Keratinocyte (primary cell): Measurements from ENCODE around the gene SNN. TPM values are rescaled to one million over a fixed set of nuclear protein-coding genes. Genes with fewer than 3 reads are reported as not detected.

ENCODE experiments used
- DNase-seq: peaks from one replicate; pipeline ENCODE4 v3.0.0-alpha.2; 2011; ENCODE audit warnings: low read depth, missing footprints, low spot score
- FAIRE-seq: peaks from 2 replicates; lab custom pipeline; 2011; peaks lifted over from hg19 to GRCh38; lab: Jason Lieb, UNC
- H2AFZ ChIP-seq: 2 replicates; pipeline ENCODE4 v1.6.0; 2012; ENCODE audit warnings: low read length, control low read depth, inconsistent platforms; ENCODE audit not compliant: control insufficient read depth
- H3K27ac ChIP-seq: 2 replicates; pipeline ENCODE4 v1.5.1; 2011; ENCODE audit warnings: low read length; ENCODE audit not compliant: control insufficient read depth, insufficient read depth
- H3K27me3 ChIP-seq: 3 replicates; pipeline ENCODE4 v1.6.0; 2011; ENCODE audit warnings: low read length; ENCODE audit not compliant: control insufficient read depth, insufficient read depth; ENCODE audit errors: extremely low read depth
- H3K36me3 ChIP-seq, 2 experiments: 2 replicates in 1 of 2; 3 replicates in 1 of 2; pipeline ENCODE4 v1.5.1; 2011; ENCODE audit warnings: low read length in 2 of 2, mild to moderate bottlenecking in 1 of 2; ENCODE audit not compliant: control insufficient read depth in 2 of 2, insufficient read depth in 2 of 2; ENCODE audit errors: extremely low read depth in 1 of 2
- H3K4me1 ChIP-seq: 3 replicates; pipeline ENCODE4 v1.5.1; 2011; ENCODE audit warnings: low read length; ENCODE audit not compliant: control insufficient read depth, insufficient read depth; ENCODE audit errors: extremely low read depth
- H3K4me2 ChIP-seq: 3 replicates; pipeline ENCODE4 v1.6.0; 2011; ENCODE audit warnings: low read depth, low read length; ENCODE audit not compliant: control insufficient read depth, insufficient read depth; ENCODE audit errors: extremely low read depth
- H3K4me3 ChIP-seq, 3 experiments: fragments of 200-600 bp in 1 of 3; sonication (generic) in 1 of 3; 2 replicates in 2 of 3; 3 replicates in 1 of 3; pipeline ENCODE4 v1.5.1; 2011 to 2016; ENCODE audit warnings: low read length in 3 of 3, mild to moderate bottlenecking in 3 of 3, control low read depth in 2 of 3, inconsistent platforms in 1 of 3, low read depth in 1 of 3, mixed read lengths in 1 of 3, mixed run types in 1 of 3, moderate library complexity in 1 of 3; ENCODE audit not compliant: control insufficient read depth in 2 of 3, insufficient read depth in 2 of 3; ENCODE audit errors: extremely low read depth in 1 of 3
- H3K79me2 ChIP-seq: 2 replicates; pipeline ENCODE4 v1.6.0; 2012; ENCODE audit warnings: low read length; ENCODE audit not compliant: control insufficient read depth, insufficient read depth
- H3K9ac ChIP-seq: 3 replicates; pipeline ENCODE4 v1.6.0; 2011; ENCODE audit warnings: low read length; ENCODE audit not compliant: control insufficient read depth, insufficient read depth; ENCODE audit errors: extremely low read depth
- H3K9me1 ChIP-seq: 3 replicates; pipeline ENCODE4 v1.6.0; 2011; ENCODE audit warnings: low read length; ENCODE audit not compliant: control insufficient read depth, insufficient read depth; ENCODE audit errors: extremely low read depth
- H3K9me3 ChIP-seq: 2 replicates; pipeline ENCODE4 v1.5.1; 2012; ENCODE audit warnings: low read depth, low read length; ENCODE audit not compliant: control insufficient read depth
- H4K20me1 ChIP-seq: 3 replicates; pipeline ENCODE4 v1.6.0; 2011; ENCODE audit warnings: low read length; ENCODE audit not compliant: control insufficient read depth, insufficient read depth; ENCODE audit errors: extremely low read depth
- CTCF ChIP-seq, 3 experiments: IDR thresholded peaks in 1 of 3; conservative IDR thresholded peaks in 1 of 3; optimal IDR thresholded peaks in 1 of 3; 2 replicates in 2 of 3; 3 replicates in 1 of 3; pipeline versions ENCODE3 to v1.5.1; 2011; ENCODE audit warnings: low read length in 3 of 3, mild to moderate bottlenecking in 3 of 3, moderate library complexity in 2 of 3, control low read depth in 1 of 3, inconsistent platforms in 1 of 3; ENCODE audit not compliant: insufficient read depth in 2 of 3; ENCODE audit errors: extremely low read depth in 1 of 3
- EZH2 ChIP-seq: IDR thresholded peaks from one replicate; pipeline ENCODE4 v1.6.1; 2012; ENCODE audit warnings: inconsistent platforms, mild to moderate bottlenecking, low read length, moderate library complexity
- dilution Hi-C: fragments of 300-500 bp; cut with MboI; formaldehyde crosslinking; loops from one replicate; pipeline ENCODE4 v1.7.0; 2020; ENCODE audit warnings: low sequenced_read_pairs; ENCODE audit not compliant: extremely low pct_ligation_motif_present
- polyA plus RNA-seq, 5 experiments: library from polyadenylated mRNA; depleted of rRNA in 3 of 5; stranded (reverse) in 3 of 5; stranded (forward) in 1 of 5; unstranded in 1 of 5; fragments of >200 nt; gene quantifications; 1 replicate in 1 of 5; 2 replicates in 3 of 5; 3 replicates in 1 of 5; pipeline versions ENCODE4 v1.2.1 to v1.2.3, GENCODE V29; 2011 to 2012; ENCODE audit warnings: missing spikeins in 2 of 5, low read depth in 1 of 5, low replicate concordance in 1 of 5

SNN gene
- polyA plus RNA-seq, 1 donor (not counting 4 experiments of a cell fraction or from before 2014, with no cell fraction given), result 15.9 TPM

- Histone ChIP-seq H3K36me3 (no peaks in the 10 kb centered on the region), H3K27me3 (no peaks in the 10 kb centered on the region), H3K9me3 (no peaks in the 10 kb centered on the region), H3K9me1 (no peaks in the 10 kb centered on the region), H2AFZ (peak overlapping the region; percentile 42), H3K4me1 (peaks cover 2% of the 10 kb centered on the region), H3K27ac (no peak overlapping the region), H3K4me2 (peak overlapping the region; percentile 22), H4K20me1 (no peaks in the 10 kb centered on the region), H3K79me2 (peaks cover 10% of the 10 kb centered on the region), H3K9ac (no peak overlapping the region), H3K4me3 (no peak overlapping the region)
- FAIRE-seq (no peak), DNase-seq (no peak)
- no peak for TF ChIP-seq CTCF (optimal IDR thresholded peaks at IDR 0.05 in 1 of 3, IDR thresholded peaks at IDR 0.05 in 1 of 3, conservative IDR thresholded peaks at IDR 0.05 in 1 of 3; ENCODE audit: extremely low read depth in 1 of 3, insufficient read depth in 2 of 3, low read length in 3 of 3)
- no peak for TF ChIP-seq EZH2
- dilution Hi-C loops, result no loop called here
Observed at GRCh38 chr16:11666103-11667055, 1.9 kb upstream of the SNN start.

GRCh38 chr16:11667221-11667823 is 933 bp upstream of the SNN start:
- TF ChIP-seq EZH2, result no peak
- Histone ChIP-seq H3K79me2 (peaks cover 12% of the 10 kb centered on the region), H3K4me1 (peaks cover 2% of the 10 kb centered on the region), H3K27me3 (no peaks in the 10 kb centered on the region), H3K27ac (no peak overlapping the region), H2AFZ (no peak overlapping the region), H3K9ac (no peak overlapping the region), H3K36me3 (no peaks in the 10 kb centered on the region), H3K9me1 (no peaks in the 10 kb centered on the region), H4K20me1 (peaks cover 6% of the 10 kb centered on the region), H3K9me3 (no peaks in the 10 kb centered on the region), H3K4me3 (no peak overlapping the region), H3K4me2 (no peak overlapping the region)
- DNase-seq, result no peak
- no peak for FAIRE-seq
- dilution Hi-C loops, result no loop called here
